Skin of body (tissue), 2 donors: ENCODE measurements around the gene SHISA2. TPM values are rescaled to one million over a fixed set of nuclear protein-coding genes. Genes with fewer than 3 reads are reported as not detected.

Source experiments
- DNase-seq: peaks from one replicate; lab custom pipeline; 2025; lab: John Stamatoyannopoulos, UW
- total RNA-seq: library from RNA; depleted of rRNA; stranded (reverse); fragments of >200 nt; gene quantifications from one replicate; pipeline ENCODE4 v1.2.3, GENCODE V29; 2014

SHISA2 gene
- total RNA-seq, 1 donor from 2014 or later: 38.3 TPM

DNA sequence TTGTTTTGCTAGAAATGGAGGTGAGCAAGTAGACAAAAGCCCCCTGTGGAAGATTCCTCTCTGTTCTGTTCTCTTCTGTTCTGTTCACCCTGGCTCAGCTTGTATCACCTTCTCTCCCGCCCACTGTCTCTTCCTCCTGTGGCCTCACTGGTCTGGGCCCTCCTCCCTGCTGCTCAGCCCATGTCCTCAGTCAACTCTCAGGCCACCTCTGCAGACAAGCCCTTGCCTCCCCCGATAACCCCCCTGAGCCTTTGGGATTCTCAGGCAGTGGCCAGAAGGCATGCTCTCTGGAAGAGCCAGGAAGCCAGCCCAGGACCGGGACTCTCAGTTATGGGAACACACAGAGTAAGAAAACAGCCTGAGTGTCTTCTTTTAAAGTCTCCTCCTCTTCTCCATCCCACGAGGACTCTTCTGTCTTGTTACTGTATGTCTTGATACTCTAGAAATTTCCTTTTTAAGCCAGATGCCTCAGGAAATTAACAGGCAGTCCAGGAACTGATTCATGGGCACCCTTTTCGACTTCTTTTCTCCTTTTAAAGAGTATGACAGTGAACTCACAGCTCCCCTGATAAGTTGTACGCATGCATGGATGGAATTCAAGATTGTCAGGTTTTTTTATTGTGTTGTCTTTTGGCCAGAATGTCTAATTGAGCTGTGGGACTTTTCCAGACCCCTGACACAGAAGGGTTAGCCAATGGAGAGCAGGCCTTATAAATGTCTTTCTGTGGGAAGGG is 33.7 kb downstream of the SHISA2 start:
- no peak for DNase-seq

DNA sequence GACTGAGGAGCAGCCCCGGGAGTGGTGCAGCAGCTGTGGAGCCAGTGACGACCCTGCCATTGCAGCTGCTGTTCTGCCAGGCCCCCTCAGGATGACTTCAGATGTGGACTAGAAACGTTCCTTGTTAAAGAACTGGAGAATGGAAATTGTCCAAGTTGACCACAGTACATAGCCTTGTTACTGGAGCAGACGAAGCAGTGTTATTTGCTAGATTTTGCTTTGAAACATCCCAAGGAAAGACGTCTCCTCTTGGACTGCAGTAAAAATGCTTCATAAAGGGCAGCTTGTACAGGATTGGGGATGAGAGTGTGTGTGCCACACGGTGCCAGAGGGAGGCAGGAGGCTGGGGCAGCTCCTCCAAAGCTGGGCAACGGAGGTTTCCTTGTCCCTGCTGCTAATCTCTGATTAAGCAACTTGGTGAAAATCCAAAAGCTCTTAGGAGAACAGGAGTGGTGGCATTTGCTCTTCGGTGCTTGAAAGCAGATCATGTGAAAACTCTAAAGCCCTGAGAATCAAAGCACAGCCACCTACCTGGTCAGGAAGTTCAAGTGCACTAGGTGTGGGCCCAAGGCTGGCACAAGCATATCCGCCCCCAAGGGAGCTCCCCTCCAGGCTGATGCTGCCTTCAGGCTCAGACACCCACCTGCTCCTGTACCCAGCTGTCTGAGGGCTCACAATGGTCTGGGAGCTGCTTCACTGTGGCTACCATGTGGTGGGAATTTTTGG is 34.5 kb downstream of the SHISA2 start:
- no peak for DNase-seq

DNA sequence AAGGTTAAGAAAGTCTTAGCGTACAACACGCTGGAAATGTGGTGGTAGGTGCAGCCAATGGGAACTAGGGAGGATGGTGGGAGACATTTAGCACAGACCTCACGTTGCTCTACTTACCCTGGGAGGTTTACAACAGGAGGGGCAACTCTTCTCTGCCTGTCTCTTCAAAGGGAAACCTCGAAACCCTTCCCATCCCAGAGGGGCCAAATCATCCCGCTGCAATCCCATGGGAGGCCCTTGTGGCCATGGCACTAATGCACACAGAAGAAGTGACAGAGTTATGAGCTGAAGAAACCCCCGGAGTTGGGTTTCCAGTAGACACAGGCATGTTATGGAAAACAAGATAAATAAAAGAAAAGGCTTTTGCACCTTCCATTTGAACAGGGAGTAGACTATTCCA is 35.6 kb downstream of the SHISA2 start:
- no peak for DNase-seq

DNA sequence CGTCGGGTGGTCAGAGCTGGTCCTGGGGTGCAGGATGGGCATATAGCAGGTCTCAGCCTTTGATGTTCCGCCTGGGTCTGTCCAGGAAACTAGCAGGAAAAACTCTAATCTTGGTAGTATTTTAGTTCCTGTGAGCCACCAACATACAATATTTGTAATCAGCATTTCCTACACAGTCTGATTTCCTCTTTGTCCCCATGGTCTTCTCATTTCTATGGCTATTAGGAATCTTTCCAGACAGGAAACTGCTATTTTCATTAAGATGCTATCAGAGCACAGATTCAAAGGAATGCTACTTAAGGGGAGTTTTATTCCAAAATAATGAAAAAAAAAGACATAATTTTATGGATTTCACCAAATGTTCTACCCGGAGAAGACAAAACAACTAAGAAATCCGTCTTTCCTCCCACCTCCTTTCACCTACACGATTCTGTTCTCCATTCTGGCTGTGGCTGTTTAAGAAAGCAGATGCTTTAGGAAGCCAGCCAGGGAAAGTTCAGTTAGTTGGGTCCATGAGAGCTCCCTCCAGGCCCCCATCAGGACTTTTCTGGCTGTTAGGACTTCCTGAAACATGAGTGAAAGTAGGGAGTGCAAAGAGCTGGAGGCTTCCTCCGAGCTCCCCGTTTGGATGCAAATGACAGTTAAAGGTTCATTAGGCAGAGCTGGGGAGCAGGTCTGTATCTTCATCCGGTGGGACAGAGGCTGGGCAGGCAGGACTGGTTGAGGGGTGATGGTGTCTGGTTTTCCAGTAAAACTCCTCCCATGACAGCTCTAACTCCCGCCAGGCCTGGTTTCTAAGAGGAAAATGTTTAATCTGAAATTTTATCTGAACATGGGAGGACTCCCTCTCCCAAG is 36.3 kb downstream of the SHISA2 start:
- DNase-seq: peak; percentile 27

DNA sequence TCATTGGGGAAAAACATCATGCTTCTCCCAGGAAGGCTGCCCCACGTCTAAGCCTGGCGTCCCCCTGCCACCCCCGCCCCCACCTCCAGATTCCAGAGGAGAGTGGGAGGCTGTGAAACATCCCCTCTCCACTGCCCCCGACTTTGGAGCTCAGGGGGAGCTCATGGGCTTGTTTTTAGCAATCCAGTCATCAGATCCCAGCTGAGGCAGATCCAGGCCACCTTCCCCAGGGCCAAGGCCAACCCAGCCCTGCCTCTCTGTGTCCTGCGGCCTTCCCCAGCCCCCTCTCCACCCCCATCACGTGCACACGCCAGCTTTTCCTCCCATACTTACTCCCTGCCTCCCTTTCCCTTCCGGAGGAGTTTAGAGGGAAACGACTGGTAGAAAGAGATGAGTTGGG is 38.8 kb downstream of the SHISA2 start:
- DNase-seq: no peak

DNA sequence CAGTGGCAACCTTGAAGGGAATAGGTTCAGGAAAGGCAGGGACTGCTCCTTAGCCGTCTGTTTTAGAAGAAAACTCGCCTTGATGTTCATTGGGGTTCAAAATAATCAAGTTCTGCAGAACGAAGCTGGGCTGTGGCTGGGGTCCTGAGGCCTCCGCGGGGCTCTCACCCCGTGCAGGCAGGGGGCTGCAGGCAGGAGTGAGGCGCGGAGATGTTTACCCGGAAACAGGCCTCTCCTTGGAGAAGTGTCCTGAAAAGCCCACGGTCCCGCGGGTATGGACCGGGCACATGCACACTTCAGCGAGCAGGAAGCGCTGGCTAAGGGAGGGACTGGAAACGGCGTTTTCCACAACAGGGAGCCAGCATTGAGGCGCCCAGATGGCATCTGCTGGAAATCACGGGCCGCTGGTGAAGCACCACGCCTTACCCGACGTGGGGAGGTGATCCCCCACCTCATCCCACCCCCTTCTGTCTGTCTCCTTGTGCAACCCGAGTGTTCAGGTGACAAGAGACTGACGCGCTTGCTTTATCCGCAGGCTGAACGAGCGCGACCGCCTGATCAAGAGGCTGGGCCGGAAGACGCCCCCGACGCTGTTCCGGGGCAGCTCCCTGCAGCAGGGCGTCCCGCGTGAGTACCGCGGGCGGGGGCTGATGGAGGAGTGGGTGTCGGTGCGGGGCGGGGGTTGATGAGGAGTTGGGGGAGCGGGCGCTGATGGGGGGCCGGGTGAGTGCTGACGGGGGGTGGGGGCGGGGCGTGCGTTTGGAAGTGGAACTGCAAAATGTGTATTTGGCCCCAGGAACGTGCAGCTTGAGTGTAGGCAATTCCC is 39.6 kb downstream of the SHISA2 start:
- DNase-seq: peak; percentile 26

DNA sequence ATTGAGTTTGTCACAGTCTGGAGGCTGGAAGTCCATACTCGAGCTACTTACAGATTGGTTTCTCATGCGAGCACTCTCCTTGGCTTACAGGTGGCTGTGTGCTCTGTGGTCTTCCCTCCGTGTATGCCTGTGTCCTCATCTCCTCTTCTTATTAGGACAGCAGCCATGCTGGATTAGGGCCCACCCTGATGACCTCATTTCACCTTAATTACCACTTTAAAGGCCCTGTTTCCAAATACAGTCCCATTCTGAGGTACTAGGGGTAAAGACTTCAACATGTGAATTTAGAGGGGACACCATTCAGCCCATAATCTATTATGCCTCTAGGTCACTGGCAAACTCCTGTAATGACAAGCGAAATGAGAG is 40.6 kb downstream of the SHISA2 start:
- no peak for DNase-seq

DNA sequence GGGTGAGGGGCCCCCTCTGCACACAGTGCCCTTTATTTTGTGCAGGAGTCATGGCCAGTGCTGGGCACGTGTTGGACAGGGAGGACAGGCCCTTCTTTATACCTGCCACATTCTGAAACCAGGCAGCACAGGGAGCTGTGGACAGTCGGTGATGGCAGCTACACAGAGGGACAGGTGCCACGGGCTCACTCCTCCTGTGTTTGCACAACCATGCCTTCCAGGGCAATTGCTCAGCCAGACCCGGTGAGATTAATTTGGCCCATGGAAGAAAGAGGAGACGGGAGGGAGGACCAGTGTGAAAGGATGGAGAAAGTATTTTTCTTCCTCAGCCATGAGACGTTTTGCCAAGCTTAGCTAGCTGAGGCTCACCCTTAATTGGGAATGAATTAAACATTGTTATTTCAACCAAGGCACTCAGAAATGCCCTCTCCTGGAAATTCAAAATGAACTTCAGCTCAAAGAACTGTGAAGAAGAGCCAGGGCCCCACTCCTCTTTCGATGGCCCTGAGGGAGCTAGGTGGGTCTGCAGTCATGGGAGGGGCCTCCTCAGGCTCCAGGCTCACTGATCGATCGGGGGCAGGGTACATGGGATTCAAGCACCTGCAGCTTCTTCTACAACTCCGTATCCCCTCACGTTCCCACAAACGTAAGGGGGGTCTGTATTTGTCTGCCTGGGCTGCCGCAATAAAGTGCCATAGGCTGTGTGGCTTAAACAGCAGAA is 41.2 kb downstream of the SHISA2 start:
- DNase-seq: no peak

DNA sequence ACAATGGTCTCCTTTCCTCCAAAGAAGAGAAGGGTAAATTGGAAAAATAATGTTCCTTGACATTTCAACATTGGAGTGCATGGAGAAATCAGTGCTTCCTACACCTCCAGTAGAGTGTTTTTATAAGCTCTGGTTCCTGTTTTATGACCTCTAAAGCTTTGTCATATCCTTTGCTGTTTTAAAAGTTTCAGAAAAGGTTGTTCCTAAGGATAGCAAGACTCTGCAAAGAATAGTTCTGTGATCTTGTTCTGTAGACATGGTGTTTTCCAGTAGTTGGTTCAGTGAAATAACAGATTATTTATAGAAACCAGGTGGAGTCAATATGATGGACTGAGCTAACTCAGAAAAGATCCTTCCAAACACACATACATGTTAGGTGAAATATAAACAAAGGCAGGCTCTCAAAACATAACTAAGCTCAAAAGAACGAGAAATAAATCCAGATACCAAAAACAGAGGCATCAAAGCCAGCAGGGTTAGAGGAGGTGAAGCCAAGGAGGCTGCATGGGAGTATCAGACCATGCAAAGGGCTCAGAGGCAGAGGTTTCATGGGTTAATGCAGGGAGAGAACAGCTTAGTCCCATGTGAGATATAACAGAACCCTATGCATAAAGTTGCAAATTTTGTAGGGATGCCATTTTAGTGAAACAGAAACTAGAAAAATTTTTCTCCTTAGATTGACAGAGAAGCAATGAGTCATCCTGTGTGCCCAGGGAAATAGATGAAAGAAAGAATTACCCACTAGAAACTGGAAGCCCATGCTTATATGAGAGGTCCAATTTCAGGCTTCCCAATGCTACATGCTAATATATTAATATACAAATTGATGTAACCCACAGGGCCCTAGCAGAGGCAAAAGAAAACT is 44.3 kb downstream of the SHISA2 start:
- DNase-seq: no peak

Other genes starting within 250 kb of the SHISA2 start
- 27.4 TPM for gene RNF6, start 170.3 kb upstream of the SHISA2 start, total RNA-seq
- 13.3 TPM for gene CDK8, start 202.1 kb upstream of the SHISA2 start, total RNA-seq